H1 (cell line): ENCODE measurements around the gene VSNL1. TPM values are rescaled to one million over a fixed set of nuclear protein-coding genes. Genes with fewer than 3 reads are reported as not detected.

ENCODE experiments used
- CTCF ChIA-PET: fragments of 300-600 bp; sonication (Branson Sonifier 250); formaldehyde crosslinking; loops from one replicate; lab custom pipeline; 2021; ENCODE audit not compliant: partially characterized antibody; lab: Charles Lee
- POLR2A ChIA-PET: fragments of 300-600 bp; sonication (Branson Sonifier 250); formaldehyde crosslinking; loops from one replicate; lab custom pipeline; 2021; ENCODE audit warnings: inconsistent platforms; ENCODE audit not compliant: partially characterized antibody; lab: Charles Lee
- DNase-seq, 2 experiments: peaks; one replicate each; pipeline versions ENCODE4 v3.0.0 to v3.0.0-alpha.2; 2010 to 2022; ENCODE audit warnings: low spot score in 2 of 2, low read depth in 1 of 2, mixed read lengths in 1 of 2
- FAIRE-seq: peaks from 2 replicates; lab custom pipeline; 2011; peaks lifted over from hg19 to GRCh38; lab: Jason Lieb, UNC
- H2AFZ ChIP-seq: 2 replicates; pipeline ENCODE4 v1.8.1; 2012; ENCODE audit warnings: low read length, inconsistent platforms
- H2AK5ac ChIP-seq: 2 replicates; pipeline ENCODE4 v1.6.1; 2013; ENCODE audit warnings: low read depth, low read length
- H2BK120ac ChIP-seq: replicated peaks from 2 replicates; pipeline ENCODE3; 2013; ENCODE audit warnings: low read depth, low read length, inconsistent platforms
- H2BK12ac ChIP-seq: 2 replicates; pipeline ENCODE4 v1.6.1; 2013; ENCODE audit warnings: low read depth, low read length
- H2BK15ac ChIP-seq: 2 replicates; pipeline ENCODE4 v1.6.1; 2013; ENCODE audit warnings: low read length
- H2BK20ac ChIP-seq: 2 replicates; pipeline ENCODE4 v1.6.1; 2013; ENCODE audit warnings: low read length
- H2BK5ac ChIP-seq: 2 replicates; pipeline ENCODE4 v1.6.1; 2013; ENCODE audit warnings: low read depth, low read length
- H3K14ac ChIP-seq: 2 replicates; pipeline ENCODE4 v1.6.1; 2013; ENCODE audit warnings: inconsistent platforms; ENCODE audit not compliant: insufficient read length
- H3K18ac ChIP-seq: 2 replicates; pipeline ENCODE4 v1.6.1; 2013; ENCODE audit warnings: low read length; ENCODE audit errors: extremely low read depth
- H3K23ac ChIP-seq: 2 replicates; pipeline ENCODE4 v1.6.1; 2013; ENCODE audit warnings: inconsistent platforms; ENCODE audit not compliant: insufficient read length
- H3K23me2 ChIP-seq: 2 replicates; pipeline ENCODE4 v1.6.1; 2013; ENCODE audit warnings: low read depth, low read length
- H3K27ac ChIP-seq: 2 replicates; pipeline ENCODE4 v1.6.1; 2011; ENCODE audit warnings: low read depth, low read length, inconsistent platforms
- H3K27me3 ChIP-seq, 4 experiments: replicated peaks in 1 of 4; 1 replicate in 1 of 4; 2 replicates in 3 of 4; pipeline versions ENCODE4 v1.6.1 to v1.8.1; 2011 to 2013; ENCODE audit warnings: low read length in 3 of 4, mild to moderate bottlenecking in 3 of 4, inconsistent platforms in 2 of 4, mixed read lengths in 2 of 4, moderate library complexity in 1 of 4; ENCODE audit not compliant: control insufficient read depth in 3 of 4, insufficient read depth in 3 of 4; ENCODE audit errors: extremely low read depth in 1 of 4
- H3K36me3 ChIP-seq, 4 experiments: 2 replicates each; pipeline versions ENCODE4 v1.6.1 to v1.8.1; 2011 to 2013; ENCODE audit warnings: mild to moderate bottlenecking in 4 of 4, low read length in 3 of 4, moderate library complexity in 2 of 4, control low read depth in 1 of 4, inconsistent platforms in 1 of 4; ENCODE audit not compliant: insufficient read depth in 4 of 4, control insufficient read depth in 2 of 4
- H3K4ac ChIP-seq: replicated peaks from 2 replicates; pipeline ENCODE3; 2013; ENCODE audit warnings: low read length, low read depth, mixed read lengths, inconsistent platforms; ENCODE audit not compliant: insufficient read length
- H3K4me1 ChIP-seq, 4 experiments: replicated peaks in 1 of 4; 1 replicate in 1 of 4; 2 replicates in 3 of 4; pipeline versions ENCODE4 v1.6.1 to v1.8.1; 2011 to 2013; ENCODE audit warnings: low read length in 3 of 4, inconsistent platforms in 2 of 4, mixed read lengths in 1 of 4; ENCODE audit not compliant: insufficient read depth in 4 of 4, control insufficient read depth in 3 of 4
- H3K4me2 ChIP-seq, 2 experiments: 2 replicates each; pipeline versions ENCODE4 v1.6.1 to v1.8.1; 2011 to 2013; ENCODE audit warnings: low read depth in 2 of 2, low read length in 2 of 2, control low read depth in 1 of 2, inconsistent platforms in 1 of 2, mild to moderate bottlenecking in 1 of 2; ENCODE audit not compliant: insufficient read depth in 1 of 2
- H3K4me3 ChIP-seq, 4 experiments: fragments of 200-600, 300-600 bp in 1 of 4; sonication (generic), shearing (Covaris generic), sonication (Bioruptor Twin) in 1 of 4; 2 replicates each; pipeline versions ENCODE4 v1.5.1 to v1.8.1; 2011 to 2016; ENCODE audit warnings: low read length in 4 of 4, low read depth in 3 of 4, control low read depth in 2 of 4, inconsistent platforms in 2 of 4, mild to moderate bottlenecking in 2 of 4, mixed read lengths in 1 of 4, moderate library complexity in 1 of 4; ENCODE audit not compliant: insufficient read depth in 2 of 4; ENCODE audit errors: extremely low read depth in 1 of 4
- H3K56ac ChIP-seq: replicated peaks from 2 replicates; pipeline ENCODE3; 2013; ENCODE audit warnings: low read depth, mild to moderate bottlenecking, mixed read lengths, low read length, inconsistent platforms; ENCODE audit not compliant: insufficient read length
- H3K79me1 ChIP-seq: 2 replicates; pipeline ENCODE4 v1.6.1; 2013; ENCODE audit warnings: low read depth, low read length, control low read depth
- H3K79me2 ChIP-seq, 2 experiments: 2 replicates each; pipeline versions ENCODE4 v1.6.1 to v1.8.1; 2012 to 2013; ENCODE audit warnings: low read length in 2 of 2, mild to moderate bottlenecking in 2 of 2, inconsistent platforms in 1 of 2; ENCODE audit not compliant: insufficient read depth in 2 of 2, control insufficient read depth in 1 of 2
- H3K9ac ChIP-seq, 4 experiments: replicated peaks in 1 of 4; 1 replicate in 1 of 4; 2 replicates in 3 of 4; pipeline versions ENCODE4 v1.6.1 to v1.8.1; 2011 to 2013; ENCODE audit warnings: low read depth in 3 of 4, low read length in 3 of 4, control low read depth in 2 of 4, mild to moderate bottlenecking in 2 of 4, moderate library complexity in 2 of 4, inconsistent platforms in 1 of 4; ENCODE audit errors: extremely low read depth in 1 of 4
- H3K9me3 ChIP-seq, 2 experiments: 2 replicates each; pipeline versions ENCODE4 v1.6.1 to v1.8.1; 2012 to 2013; ENCODE audit warnings: mild to moderate bottlenecking in 2 of 2, moderate library complexity in 2 of 2, control low read depth in 1 of 2, inconsistent platforms in 1 of 2, low read depth in 1 of 2, low read length in 1 of 2, mixed read lengths in 1 of 2; ENCODE audit not compliant: insufficient read depth in 2 of 2
- H4K20me1 ChIP-seq, 2 experiments: replicated peaks in 1 of 2; 2 replicates each; pipeline versions ENCODE3 to v1.8.1; 2011 to 2013; ENCODE audit warnings: inconsistent platforms in 2 of 2, low read length in 2 of 2, mild to moderate bottlenecking in 1 of 2; ENCODE audit not compliant: insufficient read depth in 2 of 2, control insufficient read depth in 1 of 2
- H4K5ac ChIP-seq: 2 replicates; pipeline ENCODE4 v1.6.1; 2013; ENCODE audit warnings: low read length, low read depth, mixed read lengths, inconsistent platforms; ENCODE audit not compliant: insufficient read length
- H4K8ac ChIP-seq: 2 replicates; pipeline ENCODE4 v1.8.0; 2013; ENCODE audit warnings: mild to moderate bottlenecking, moderate library complexity, low read length, inconsistent platforms; ENCODE audit not compliant: insufficient read depth; ENCODE audit errors: extremely low read depth
- H4K91ac ChIP-seq: replicated peaks from 2 replicates; pipeline ENCODE3; 2013; ENCODE audit warnings: low read length, mixed read lengths, inconsistent platforms; ENCODE audit not compliant: insufficient read length
- CHD2 ChIP-seq: IDR thresholded peaks from 2 replicates; pipeline ENCODE4 v1.6.1; 2012; ENCODE audit warnings: low read length, improper control_type of control experiment
- EP300 ChIP-seq, 2 experiments: IDR thresholded peaks; 1 replicate in 1 of 2; 2 replicates in 1 of 2; pipeline ENCODE4 v1.6.1; 2011 to 2012; ENCODE audit warnings: low read depth in 2 of 2, low read length in 2 of 2, mild to moderate bottlenecking in 2 of 2, borderline replicate concordance in 1 of 2, inconsistent platforms in 1 of 2, moderate library complexity in 1 of 2
- GTF2F1 ChIP-seq: IDR thresholded peaks from 2 replicates; pipeline ENCODE4 v1.6.1; 2012; ENCODE audit warnings: low read depth, low read length, improper control_type of control experiment, borderline replicate concordance
- HDAC2 ChIP-seq, 2 experiments: fragments of 300-600 bp in 1 of 2; sonication (generic) in 1 of 2; IDR thresholded peaks; 2 replicates each; pipeline ENCODE4 v1.6.1; 2011 to 2012; ENCODE audit warnings: low read depth in 2 of 2, low read length in 2 of 2, mild to moderate bottlenecking in 2 of 2, moderate library complexity in 2 of 2, borderline replicate concordance in 1 of 2, inconsistent platforms in 1 of 2
- KDM1A ChIP-seq: fragments of 200-600, 300-600 bp; sonication (generic); IDR thresholded peaks from 2 replicates; pipeline ENCODE4 v1.7.1; 2016; ENCODE audit warnings: mild to moderate bottlenecking, low read length, borderline replicate concordance
- MAFK ChIP-seq: IDR thresholded peaks from 2 replicates; pipeline ENCODE4 v1.6.1; 2012; ENCODE audit warnings: low read depth, mild to moderate bottlenecking, improper control_type of control experiment, low read length
- POLR2AphosphoS5 ChIP-seq: IDR thresholded peaks from 2 replicates; pipeline ENCODE4 v1.6.1; 2011; ENCODE audit warnings: low read depth, low read length
- RFX5 ChIP-seq: IDR thresholded peaks from 2 replicates; pipeline ENCODE4 v1.6.1; 2011; ENCODE audit warnings: low read depth, low read length, improper control_type of control experiment, borderline replicate concordance
- SIX5 ChIP-seq: IDR thresholded peaks from 2 replicates; pipeline ENCODE4 v1.6.1; 2011; ENCODE audit warnings: mild to moderate bottlenecking, low read depth, low read length
- TAF1 ChIP-seq: IDR thresholded peaks from 2 replicates; pipeline ENCODE4 v1.6.1; 2011; ENCODE audit warnings: mild to moderate bottlenecking, low read depth, low read length
- TCF12 ChIP-seq: IDR thresholded peaks from 2 replicates; pipeline ENCODE4 v1.6.1; 2011; ENCODE audit warnings: low read depth, mild to moderate bottlenecking, low read length
- WGBS, 2 experiments: shearing (Covaris generic) in 1 of 2; methylation state at CpG; one replicate each; pipeline versions ENCODE4 v1.1.6 to v1.1.7; 2013 to 2015; ENCODE audit warnings: low lambda C conversion rate in 2 of 2, mixed read lengths in 2 of 2, inconsistent platforms in 1 of 2, low coverage in 1 of 2, missing lambda C conversion rate in 1 of 2; ENCODE audit not compliant: insufficient replicate concordance in 2 of 2, insufficient coverage in 1 of 2, insufficient read length in 1 of 2; ENCODE audit errors: extremely low coverage in 1 of 2, missing lambda C conversion rate in 1 of 2; 5-methylcytosine and 5-hydroxymethylcytosine counted together
- polyA plus RNA-seq, 7 experiments: library from polyadenylated mRNA; depleted of rRNA in 3 of 7; stranded (reverse) in 5 of 7; unstranded in 2 of 7; fragments of >200 nt in 5 of 7; fragments of 200-250 nt in 2 of 7; gene quantifications; 1 replicate in 5 of 7; 2 replicates in 1 of 7; 4 replicates in 1 of 7; pipeline versions ENCODE4 v1.2.1 to v1.2.3, GENCODE V29; 2011 to 2013; ENCODE audit warnings: missing spikeins in 2 of 7, mixed read lengths in 2 of 7
- total RNA-seq: library from RNA; stranded (reverse); fragmentation: NEBNext Ultra II Directional; extraction: Animal tissue kit (Norgen Biotek cat#: 25700); gene quantifications from 2 replicates; pipeline ENCODE4 v1.2.1, GENCODE V29; 2021
- TF ChIP-seq, protein P1 (sequence below): IDR thresholded peaks from 2 replicates; pipeline ENCODE4 v1.6.1; 2012; ENCODE audit warnings: inconsistent platforms

VSNL1 gene
- total and polyA plus RNA-seq, 2 of the 8 experiments (the other 6 are each of a cell fraction or from before 2014, with no cell fraction given), result 49.4 to 108 TPM

- FAIRE-seq (no peak), DNase-seq (no peak)
- H3K14ac ChIP-seq, result no peak overlapping the region
These were observed 119.7 kb downstream of the VSNL1 start for GRCh38 chr2:17660219-17660618.

More at GRCh38 chr2:17660219-17660618, 119.7 kb downstream of the VSNL1 start:
- Histone ChIP-seq H3K79me2 (no peaks in the 10 kb centered on the region), H3K23ac (no peak overlapping the region), H4K5ac (no peak overlapping the region), H3K9me3 (no peaks in the 10 kb centered on the region), H2AK5ac (no peak overlapping the region), H2AFZ (no peak overlapping the region), H4K91ac (no peak overlapping the region), H3K18ac (no peak overlapping the region), H3K4me1 (no peaks in the 10 kb centered on the region), H2BK20ac (no peak overlapping the region), H3K9ac (no peak overlapping the region), H2BK12ac (no peak overlapping the region), H4K8ac (no peak overlapping the region), H3K27me3 (no peaks in the 10 kb centered on the region), H3K79me1 (no peaks in the 10 kb centered on the region), H2BK120ac (no peak overlapping the region), H4K20me1 (no peaks in the 10 kb centered on the region), H2BK5ac (no peak overlapping the region), H3K36me3 (peaks cover 3 to 25% (median 12%) of the 10 kb centered on the region in 4 experiments; a peak in 7 of 8 replicates), H3K4me2 (no peak overlapping the region), H3K4me3 (no peak overlapping the region), H3K27ac (no peak overlapping the region), H3K23me2 (no peaks in the 10 kb centered on the region; the same call in 1 of the 2 replicates), H2BK15ac (no peak overlapping the region), H3K56ac (no peak overlapping the region), H3K4ac (no peak overlapping the region)
- ChIA-PET POLR2A (interaction anchor here (2.0 kb wide), 1 partner anchor 8 kb away, joined by 5 read pairs; no protein-coding TSS in a partner anchor), CTCF (interaction anchor here (0.7 to 11.1 kb wide), 8 partner anchors 10 to 350 kb away, joined by 3 to 119 read pairs (median 4); no protein-coding TSS in a partner anchor)
- TF ChIP-seq MAFK, result no peak
- TF ChIP-seq CHD2, result no peak
- TF ChIP-seq TCF12, result no peak
- TF ChIP-seq TAF1, result no peak
- TF ChIP-seq EP300 (IDR thresholded peaks at IDR 0.05; ENCODE audit: borderline replicate concordance in 1 of 2, low read depth in 2 of 2, low read length in 2 of 2), result no peak
- TF ChIP-seq HDAC2 (IDR thresholded peaks at IDR 0.05; ENCODE audit: borderline replicate concordance in 1 of 2, low read depth in 2 of 2, low read length in 2 of 2), result no peak
- no peak for TF ChIP-seq KDM1A
- no peak for TF ChIP-seq GTF2F1
- no peak for TF ChIP-seq RFX5
- TF ChIP-seq, protein P1, sequence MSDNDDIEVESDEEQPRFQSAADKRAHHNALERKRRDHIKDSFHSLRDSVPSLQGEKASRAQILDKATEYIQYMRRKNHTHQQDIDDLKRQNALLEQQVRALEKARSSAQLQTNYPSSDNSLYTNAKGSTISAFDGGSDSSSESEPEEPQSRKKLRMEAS, result no peak
- no peak for TF ChIP-seq POLR2AphosphoS5
- TF ChIP-seq SIX5, result no peak
- 92% methylated on average over 4 of the region's 4 CpGs; no CpG with 5 or more reads in 1 of the 2 experiments for WGBS, 2 experiments
